K562 (cell line): ENCODE results near the gene TRIP6.

ENCODE experiments used
- CTCF ChIP-seq, 3 experiments: IDR thresholded peaks in 2 of 3; conservative IDR thresholded peaks in 1 of 3; 2 replicates each; pipeline ENCODE4 v1.5.1; 2011 to 2012; ENCODE audit warnings: low read length in 3 of 3, mild to moderate bottlenecking in 3 of 3, control low read depth in 2 of 3, improper control_type of control experiment in 1 of 3, inconsistent platforms in 1 of 3, low read depth in 1 of 3, mixed read lengths in 1 of 3, moderate library complexity in 1 of 3; ENCODE audit not compliant: insufficient read depth in 2 of 3
- EGR1 ChIP-seq: fragments of 450-650 bp; conservative IDR thresholded peaks from 2 replicates; pipeline ENCODE4 v1.6.1; 2017; ENCODE audit warnings: mild to moderate bottlenecking
- FOXA3 ChIP-seq, 2 experiments: fragments of 450-650 bp in 1 of 2; sonication (generic) in 1 of 2; formaldehyde crosslinking; IDR thresholded peaks in 1 of 2; conservative IDR thresholded peaks in 1 of 2; 2 replicates each; pipeline versions ENCODE4 v1.4.0 to v1.8.0; 2020 to 2022; ENCODE audit warnings: mild to moderate bottlenecking in 2 of 2, missing genetic modification reagents in 1 of 2
- HDAC2 ChIP-seq: fragments of 450-650 bp; IDR thresholded peaks from 2 replicates; pipeline ENCODE4 v1.6.1; 2016; ENCODE audit warnings: mild to moderate bottlenecking
- JUN ChIP-seq, 2 experiments: sonication (generic) in 1 of 2; formaldehyde crosslinking in 1 of 2; IDR thresholded peaks; 2 replicates each; pipeline versions ENCODE4 v1.6.1 to v1.8.0; 2012 to 2022; ENCODE audit warnings: borderline replicate concordance in 2 of 2, mild to moderate bottlenecking in 2 of 2, improper control_type of control experiment in 1 of 2, low read depth in 1 of 2, low read length in 1 of 2, missing genetic modification reagents in 1 of 2
- JUND ChIP-seq, 2 experiments: IDR thresholded peaks; 2 replicates in 1 of 2; 3 replicates in 1 of 2; pipeline ENCODE4 v1.6.1; 2011; ENCODE audit warnings: borderline replicate concordance in 2 of 2, low read depth in 2 of 2, low read length in 2 of 2, improper control_type of control experiment in 1 of 2, missing biosample characterization in 1 of 2, missing genetic modification characterization in 1 of 2, missing genetic modification reagents in 1 of 2
- KLF1 ChIP-seq: fragments of 450-650 bp; IDR thresholded peaks from 2 replicates; pipeline ENCODE4 v1.6.1; 2016; ENCODE audit warnings: missing genetic modification characterization, missing compliant biosample characterization
- MAX ChIP-seq: sonication (generic); formaldehyde crosslinking; IDR thresholded peaks from 2 replicates; pipeline ENCODE4 v1.9.0; 2022; ENCODE audit warnings: mild to moderate bottlenecking, missing genetic modification reagents
- NFIX ChIP-seq: fragments of 250-450 bp; sonication (Bioruptor Pico); IDR thresholded peaks from 2 replicates; pipeline ENCODE4 v1.4.0; 2020; ENCODE audit warnings: low read depth, mild to moderate bottlenecking, moderate library complexity
- NR0B1 ChIP-seq: fragments of 450-650 bp; IDR thresholded peaks from one replicate; pipeline ENCODE4 v1.6.1; 2018; ENCODE audit warnings: mild to moderate bottlenecking, moderate library complexity; ENCODE audit not compliant: partially characterized antibody
- PHF21A ChIP-seq: fragments of 450-650 bp; IDR thresholded peaks from 2 replicates; pipeline ENCODE4 v1.6.1; 2017; ENCODE audit warnings: low read depth, borderline replicate concordance
- PTRF ChIP-seq: fragments of 450-650 bp; IDR thresholded peaks from 2 replicates; pipeline ENCODE4 v1.6.1; 2016; ENCODE audit warnings: mild to moderate bottlenecking, missing genetic modification characterization, missing compliant biosample characterization
- PTTG1 ChIP-seq: fragments of 450-650 bp; IDR thresholded peaks from 2 replicates; pipeline ENCODE4 v1.6.1; 2016; ENCODE audit warnings: low read depth, mild to moderate bottlenecking, missing genetic modification characterization, missing compliant biosample characterization
- XRCC4 ChIP-seq: IDR thresholded peaks from one replicate; pipeline ENCODE4 v1.6.1; 2011; ENCODE audit not compliant: insufficient read depth, insufficient read length; ENCODE audit errors: extremely low read depth

- TF ChIP-seq MAX (peak; percentile 83), JUN (IDR thresholded peaks at IDR 0.05; ENCODE audit: borderline replicate concordance, low read depth, low read length) (no peak), JUN (CRISPR knock-in tag; IDR thresholded peaks at IDR 0.05; ENCODE audit: borderline replicate concordance) (no peak), EGR1 (no peak), XRCC4 (no peak), JUND (IDR thresholded peaks at IDR 0.05; ENCODE audit: borderline replicate concordance, low read depth, low read length) (no peak), JUND (tag; IDR thresholded peaks at IDR 0.05; ENCODE audit: borderline replicate concordance, low read depth, low read length) (no peak), NR0B1 (no peak), FOXA3 (CRISPR knock-in tag; conservative IDR thresholded peaks at IDR 0.05 in 1 of 2, IDR thresholded peaks at IDR 0.05 in 1 of 2) (no peak), HDAC2 (0 out of 2 replicates have a peak, but pooled peaks have one; percentile 15), CTCF (IDR thresholded peaks at IDR 0.05 in 2 of 3, conservative IDR thresholded peaks at IDR 0.05 in 1 of 3; ENCODE audit: insufficient read depth in 2 of 3, low read depth in 1 of 3, low read length in 3 of 3) (peak; percentile 79 to 94 (median 84)), PTRF (tag) (no peak), PHF21A (no peak), PTTG1 (tag) (no peak), NFIX (CRISPR knock-in tag) (no peak), KLF1 (tag) (no peak)
These were observed 29.8 kb downstream of the TRIP6 start for GRCh38 chr7:100896732-100897608.
